ENCODE data around the gene SERPINH1. TPM values are rescaled to one million over a fixed set of nuclear protein-coding genes. Genes with fewer than 3 reads are reported as not detected.

SERPINH1 gene
- total and polyA plus RNA-seq, 2 of the 13 experiments (the other 11 are each of a cell fraction or from before 2014, with no cell fraction given): 83.6 to 83.8 TPM

GRCh38 chr11:75523811-75524664 is 38.0 kb upstream of the SERPINH1 start (continued):
- TF ChIP-seq ZNF143 (CRISPR knock-in tag; IDR thresholded peaks at IDR 0.05): peak; percentile 75

GRCh38 chr11:75524665-75525432 is 37.2 kb upstream of the SERPINH1 start:
- peak; percentile 15 for ATAC-seq
- intact Hi-C loops (cut with micrococcal nuclease; ENCODE audit: unreplicated experiment): loop anchor here (2.0 kb wide), 1 partner anchor 28 kb away; no protein-coding TSS in a partner anchor
- Histone ChIP-seq H3K27ac (ENCODE audit: extremely low read length, insufficient read depth, low read length) (peak overlapping the region; percentile 79), H4K20me1 (ENCODE audit: insufficient read depth, low read length) (no peaks in the 10 kb centered on the region; the same call in 1 of the 2 replicates), H3K4me3 (replicated peaks in 1 of 3; ENCODE audit: insufficient read depth in 1 of 3, low read depth in 2 of 3, low read length in 3 of 3) (peak overlapping the region; percentile 79 to 93 (median 88)), H3K4me2 (ENCODE audit: low read depth, low read length) (peak overlapping the region; percentile 88), H2AFZ (ENCODE audit: low read length) (no peak overlapping the region), H3K4me1 (ENCODE audit: insufficient read depth, low read length) (peaks cover 81% of the 10 kb centered on the region), H3K9me3 (ENCODE audit: low read length) (no peaks in the 10 kb centered on the region), H3K27me3 (ENCODE audit: control insufficient read depth in 1 of 2, insufficient read depth in 2 of 2, low read length in 2 of 2) (no peaks in the 10 kb centered on the region), H3K36me3 (replicated peaks in 1 of 2; ENCODE audit: control insufficient read depth in 1 of 2, insufficient read depth in 2 of 2, low read length in 2 of 2) (peaks cover 0 to 3% of the 10 kb centered on the region in 2 experiments; a peak in 1 of 5 replicates), H3K79me2 (ENCODE audit: insufficient read depth, low read length) (peaks cover 54% of the 10 kb centered on the region), H3K9ac (ENCODE audit: insufficient read depth, low read depth, low read length) (peak overlapping the region; percentile 81)
- no peak for DNase-seq (ENCODE audit: low spot score)
- ChIA-PET CTCF (ENCODE audit: low intra/inter-chr PET ratio, low total read pairs) (no interaction called here), POLR2A (interaction anchor here (0.7 to 1.3 kb wide), 5 partner anchors 8 to 41 kb away, joined by 3 to 5 read pairs (median 3); no protein-coding TSS in a partner anchor)
- BruUV-seq (replicated peaks): no TSS peak
- under 1% methylated on average over 37 of the region's 51 CpGs for WGBS (ENCODE audit: low lambda C conversion rate)
- in situ Hi-C loops (cut with HindIII; ENCODE audit: extremely low pct_ligation_motif_present, low pct_unique_long_range_greater_than_20kb): no loop called here
- no peak for FAIRE-seq
- TF ChIP-seq ARHGAP35 (CRISPR knock-in tag; IDR thresholded peaks at IDR 0.05; ENCODE audit: borderline replicate concordance) (no peak), ZNF883 (CRISPR knock-in tag; IDR thresholded peaks at IDR 0.05; ENCODE audit: not compliant biosample characterization) (no peak), ZNF225 (CRISPR knock-in tag; IDR thresholded peaks at IDR 0.05) (0 out of 2 replicates have a peak, but pooled peaks have one; percentile 32), ZBTB42 (CRISPR knock-in tag; IDR thresholded peaks at IDR 0.05) (no peak), PATZ1 (CRISPR knock-in tag; IDR thresholded peaks at IDR 0.05) (peak; percentile 76; the same call in 1 of the 2 replicates), SIN3A (IDR thresholded peaks at IDR 0.05; ENCODE audit: borderline replicate concordance, low read depth, low read length) (no peak), ZNF24 (IDR thresholded peaks at IDR 0.05) (no peak), JUN (CRISPR knock-in tag; IDR thresholded peaks at IDR 0.05) (no peak), ZNF784 (CRISPR knock-in tag; IDR thresholded peaks at IDR 0.05; ENCODE audit: borderline replicate concordance) (0 out of 2 replicates have a peak, but pooled peaks have one; percentile 48), RNF219 (CRISPR knock-in tag; IDR thresholded peaks at IDR 0.05) (no peak), ZNF446 (CRISPR knock-in tag; IDR thresholded peaks at IDR 0.05) (peak; percentile 65; the same call in 1 of the 2 replicates), ZSCAN5A (CRISPR knock-in tag; IDR thresholded peaks at IDR 0.05; ENCODE audit: borderline replicate concordance) (no peak)

Measured in HepG2 (cell line).